HEK293 (cell line): ENCODE measurements around the gene GJC1.

ENCODE experiments used
- CTCF ChIP-seq: fragments of 450-650 bp; formaldehyde crosslinking; IDR thresholded peaks from 2 replicates; pipeline ENCODE4 v1.5.1; 2016; ENCODE audit warnings: missing biosample characterization, missing genetic modification characterization
- KLF1 ChIP-seq: fragments of 450-650 bp; formaldehyde crosslinking; IDR thresholded peaks from 2 replicates; pipeline ENCODE4 v1.5.1; 2016; ENCODE audit warnings: missing biosample characterization, missing genetic modification characterization
- RBAK ChIP-seq: fragments of 450-650 bp; formaldehyde crosslinking; IDR thresholded peaks from 2 replicates; pipeline ENCODE4 v1.5.1; 2016; ENCODE audit warnings: missing biosample characterization, missing genetic modification characterization
- SP2 ChIP-seq: fragments of 450-650 bp; formaldehyde crosslinking; IDR thresholded peaks from 2 replicates; pipeline ENCODE4 v1.5.1; 2016; ENCODE audit warnings: missing biosample characterization, missing genetic modification characterization
- ZNF513 ChIP-seq: fragments of 450-650 bp; IDR thresholded peaks from 2 replicates; pipeline ENCODE4 v1.5.1; 2018; ENCODE audit warnings: missing biosample characterization, missing genetic modification characterization
- ZNF571 ChIP-seq: fragments of 450-650 bp; formaldehyde crosslinking; IDR thresholded peaks from 2 replicates; pipeline ENCODE4 v1.5.0; 2017; ENCODE audit warnings: missing biosample characterization, missing genetic modification characterization
- ZNF610 ChIP-seq: fragments of 450-650 bp; formaldehyde crosslinking; IDR thresholded peaks from 2 replicates; pipeline ENCODE4 v1.5.1; 2016; ENCODE audit warnings: missing biosample characterization, missing genetic modification characterization, borderline replicate concordance

GRCh38 chr17:44780161-44780560 is 49.9 kb downstream of the GJC1 start:
- TF ChIP-seq ZNF513, result no peak
- TF ChIP-seq CTCF (tag by site-specific recombination), result no peak
- TF ChIP-seq SP2 (tag by site-specific recombination), result no peak
- TF ChIP-seq KLF1 (tag by site-specific recombination), result no peak
- no peak for TF ChIP-seq RBAK (tag by site-specific recombination)
- TF ChIP-seq ZNF610, result no peak
- TF ChIP-seq ZNF571 (tag by site-specific recombination), result no peak
